NCI-H510A treated with DMSO at 0.1 percent for 48 hours (cell line): ENCODE results near the gene SNX18.

Experiments used
- DNase-seq: peaks from one replicate; lab custom pipeline; 2025; lab: John Stamatoyannopoulos, UW

The SNX18 gene

GRCh38 chr5:54579591-54580295 lies 62.2 kb downstream of the SNX18 start:
- no peak for DNase-seq

DNA sequence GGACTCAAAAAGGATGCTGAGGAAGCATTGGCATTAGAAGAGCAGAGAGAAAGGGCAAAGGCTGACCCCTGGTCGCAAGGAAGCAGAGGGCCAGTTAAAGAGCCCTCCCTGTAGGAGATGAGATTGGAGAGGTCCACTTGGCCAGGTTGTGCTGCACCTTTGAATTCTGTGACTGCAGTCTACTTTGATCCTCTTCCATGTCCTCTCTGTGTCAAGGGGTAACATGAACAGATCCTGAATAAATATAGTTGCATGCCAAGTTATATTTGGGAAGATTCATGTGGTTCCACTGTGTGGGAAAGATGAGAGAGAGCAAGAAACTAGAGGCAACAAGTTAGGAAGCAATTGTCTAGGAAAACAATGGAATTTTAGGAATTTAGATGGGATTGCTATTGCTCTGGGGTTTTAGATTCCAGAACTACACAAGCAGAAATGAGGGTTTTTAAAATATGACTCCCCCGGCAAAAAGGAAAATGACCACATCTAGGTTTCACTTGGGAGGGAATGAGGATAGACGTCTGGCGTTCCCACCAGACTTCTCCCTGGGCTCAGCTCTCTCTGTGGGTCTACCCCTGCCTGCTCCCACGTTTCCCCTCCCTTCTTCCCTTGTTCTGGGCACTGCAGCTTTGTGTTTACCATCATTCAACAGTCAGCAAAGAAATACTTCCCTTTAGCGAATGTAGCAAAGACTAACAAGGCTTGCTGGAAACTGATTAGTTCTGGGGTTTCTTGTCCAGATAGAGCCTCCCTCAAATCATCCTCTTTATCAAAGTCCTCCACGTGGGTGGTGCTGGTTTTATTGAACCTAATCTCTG lies 63.6 kb downstream of the SNX18 start:
- no peak for DNase-seq

GRCh38 chr5:54581831-54582548 lies 64.4 kb downstream of the SNX18 start:
- DNase-seq = no peak

DNA sequence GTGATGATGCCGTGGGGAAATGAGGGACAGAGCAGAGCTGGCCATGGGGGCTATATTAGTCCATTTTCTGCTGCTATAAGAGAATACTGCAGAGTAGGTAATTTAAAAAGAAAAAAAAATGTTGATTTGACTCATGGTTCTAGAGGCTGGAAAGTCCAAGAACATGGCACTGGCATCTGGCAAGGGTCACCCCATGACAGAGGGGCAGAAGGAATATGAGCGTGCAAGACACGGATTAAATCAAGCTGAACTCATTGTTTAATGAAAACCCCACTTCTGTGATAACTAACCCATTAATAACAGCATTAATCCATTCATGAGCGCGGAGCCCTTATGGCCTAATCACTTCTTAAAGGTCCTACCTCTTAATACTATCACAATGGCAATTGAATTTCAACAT lies 68.8 kb downstream of the SNX18 start:
- no peak for DNase-seq

- no peak for DNase-seq
Observed at GRCh38 chr5:54589786-54590185, 72.2 kb downstream of the SNX18 start.

DNA sequence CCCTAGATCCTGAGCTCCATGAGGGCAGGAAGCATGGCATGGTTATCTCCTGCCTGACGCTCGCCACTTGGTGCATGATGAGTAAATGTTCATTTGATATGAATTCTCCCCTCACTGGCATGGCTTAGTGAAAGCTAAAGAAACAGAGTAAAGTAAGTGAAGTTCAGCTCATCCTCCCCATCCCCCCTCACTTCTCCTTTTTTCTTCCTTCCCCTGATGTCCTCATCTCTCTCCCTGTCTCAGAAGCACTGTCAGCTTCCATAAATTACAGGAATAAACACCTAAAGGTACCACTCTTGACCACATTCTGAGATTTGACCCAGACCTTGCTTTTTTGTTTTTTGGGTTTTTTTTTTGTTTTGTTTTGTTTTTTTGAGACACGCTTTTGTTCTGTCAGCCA lies 73.3 kb downstream of the SNX18 start:
- DNase-seq = no peak

DNA sequence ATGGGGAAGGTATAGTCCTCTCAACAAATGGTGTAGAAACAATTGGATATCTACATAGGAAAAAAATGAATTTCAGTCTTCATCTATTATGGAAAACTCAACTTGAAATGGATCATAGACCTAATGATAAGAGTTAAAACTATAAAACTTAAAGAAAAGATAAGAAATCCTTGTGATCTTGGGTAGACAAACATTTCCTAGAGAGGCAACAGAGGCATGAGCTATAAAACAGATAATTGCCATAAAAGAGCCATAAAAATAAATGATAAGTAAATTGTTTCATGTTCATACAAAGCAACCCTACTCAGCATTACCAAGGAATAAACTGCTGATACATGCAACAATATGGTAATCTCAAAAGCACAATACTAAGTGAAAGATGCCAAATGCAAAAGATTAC lies 76.2 kb downstream of the SNX18 start:
- DNase-seq = no peak

- DNase-seq = no peak
Observed at GRCh38 chr5:54594181-54594580, 76.6 kb downstream of the SNX18 start.

DNA sequence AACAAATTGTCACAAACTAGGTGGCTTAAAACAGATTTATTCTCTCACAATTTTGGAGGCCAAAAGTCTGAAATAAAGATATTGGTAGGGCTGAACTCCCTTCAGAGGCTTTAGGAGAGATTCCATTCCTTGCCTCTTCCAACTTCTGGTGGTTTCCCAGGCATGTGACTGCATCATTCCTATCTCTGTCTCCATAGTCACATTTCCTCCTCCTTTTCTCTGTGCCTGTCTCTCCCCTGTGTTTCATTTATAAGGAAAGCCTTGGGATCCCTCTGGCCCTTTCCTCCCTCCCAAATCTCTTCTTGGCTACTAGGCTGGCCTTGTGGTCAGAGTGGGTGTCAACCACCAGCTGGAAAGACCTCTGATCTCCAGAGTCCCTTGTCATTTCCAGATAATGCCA lies 78.2 kb downstream of the SNX18 start:
- no peak for DNase-seq
